WTC11 (cell line): ENCODE measurements around the gene ABCC4. TPM values are rescaled to one million over a fixed set of nuclear protein-coding genes. Genes with fewer than 3 reads are reported as not detected.
A peak's percentile ranks its signal among the peaks of the same experiment; 100 is the strongest.

Experiments
- ATAC-seq: fragments of 200-7000 bp; cut with Tn5 transposase; 2 replicates; pipeline ENCODE4 v1.10.0; 2021; ENCODE audit warnings: mild to moderate bottlenecking, moderate library complexity
- CTCF ChIA-PET: fragments of 300-600 bp; sonication (Branson Sonifier 250); formaldehyde crosslinking; loops from one replicate; lab custom pipeline; 2021; ENCODE audit warnings: antibody characterized with exemption; lab: Charles Lee
- POLR2A ChIA-PET: fragments of 350-600 bp; sonication (Branson Sonifier 250); formaldehyde crosslinking; loops from one replicate; lab custom pipeline; 2021; ENCODE audit warnings: antibody characterized with exemption; lab: Charles Lee
- DNase-seq: peaks from one replicate; pipeline ENCODE4 v3.0.0; 2021; ENCODE audit warnings: low spot score
- H3K27ac Mint-ChIP-seq: 2 replicates; pipeline ENCODE4 v1.8.0; 2021; ENCODE audit warnings: mixed read lengths
- H3K27me3 Mint-ChIP-seq: 2 replicates; pipeline ENCODE4 v1.8.0; 2021; ENCODE audit warnings: low read depth, mild to moderate bottlenecking, moderate library complexity, mixed read lengths
- H3K36me3 Mint-ChIP-seq: 2 replicates; pipeline ENCODE4 v1.8.0; 2021; ENCODE audit warnings: mixed read lengths
- H3K4me1 Mint-ChIP-seq: 2 replicates; pipeline ENCODE4 v1.8.0; 2022; ENCODE audit warnings: mixed read lengths
- H3K4me3 Mint-ChIP-seq: 2 replicates; pipeline ENCODE4 v1.8.0; 2021; ENCODE audit warnings: mild to moderate bottlenecking, moderate library complexity, mixed read lengths
- H3K9me3 Mint-ChIP-seq: 2 replicates; pipeline ENCODE4 v1.8.0; 2021; ENCODE audit warnings: mixed read lengths
- AFF4 ChIP-seq: sonication (generic); formaldehyde crosslinking; IDR thresholded peaks from 2 replicates; pipeline ENCODE4 v1.8.1; 2023; ENCODE audit warnings: mild to moderate bottlenecking, missing genetic modification reagents, borderline replicate concordance
- E2F4 ChIP-seq: sonication (generic); formaldehyde crosslinking; IDR thresholded peaks from 2 replicates; pipeline ENCODE4 v1.8.1; 2022; ENCODE audit warnings: low read depth, mild to moderate bottlenecking, moderate library complexity, missing genetic modification reagents, borderline replicate concordance
- ERG ChIP-seq: fragments of 250-450 bp; sonication (Bioruptor Pico); IDR thresholded peaks from 2 replicates; pipeline ENCODE4 v1.8.0; 2021; ENCODE audit warnings: mild to moderate bottlenecking
- ETV6 ChIP-seq: sonication (generic); formaldehyde crosslinking; IDR thresholded peaks from 2 replicates; pipeline ENCODE4 v1.8.1; 2022; ENCODE audit warnings: mild to moderate bottlenecking, missing genetic modification reagents
- FOXK1 ChIP-seq: sonication (generic); formaldehyde crosslinking; IDR thresholded peaks from 2 replicates; pipeline ENCODE4 v1.8.0; 2022; ENCODE audit warnings: mild to moderate bottlenecking, moderate library complexity, missing genetic modification reagents
- GRHL2 ChIP-seq: fragments of 250-450 bp; sonication (Bioruptor Pico); IDR thresholded peaks from 2 replicates; pipeline ENCODE4 v1.8.0; 2022; ENCODE audit warnings: mild to moderate bottlenecking, moderate library complexity; ENCODE audit not compliant: insufficient replicate concordance, severe bottlenecking
- IRF1 ChIP-seq: sonication (generic); formaldehyde crosslinking; IDR thresholded peaks from 2 replicates; pipeline ENCODE4 v1.8.0; 2023; ENCODE audit warnings: missing genetic modification reagents
- KAT7 ChIP-seq: sonication (generic); formaldehyde crosslinking; IDR thresholded peaks from 2 replicates; pipeline ENCODE4 v1.8.1; 2023; ENCODE audit warnings: missing genetic modification reagents, mild to moderate bottlenecking, borderline replicate concordance
- MXD4 ChIP-seq: fragments of 250-450 bp; sonication (Bioruptor Pico); IDR thresholded peaks from 2 replicates; pipeline ENCODE4 v1.8.0; 2021; ENCODE audit warnings: mild to moderate bottlenecking, moderate library complexity, borderline replicate concordance
- OVOL2 ChIP-seq: fragments of 250-450 bp; sonication (Bioruptor Pico); IDR thresholded peaks from 2 replicates; pipeline ENCODE4 v1.9.0; 2021; ENCODE audit warnings: mild to moderate bottlenecking, borderline replicate concordance
- PREB ChIP-seq: sonication (generic); formaldehyde crosslinking; IDR thresholded peaks from 2 replicates; pipeline ENCODE4 v1.8.1; 2022; ENCODE audit warnings: mild to moderate bottlenecking, missing genetic modification reagents, moderate library complexity, borderline replicate concordance
- SP1 ChIP-seq: sonication (generic); formaldehyde crosslinking; conservative IDR thresholded peaks from 2 replicates; pipeline ENCODE4 v1.8.1; 2022; ENCODE audit warnings: missing genetic modification reagents
- STAT6 ChIP-seq: sonication (generic); formaldehyde crosslinking; conservative IDR thresholded peaks from 2 replicates; pipeline ENCODE4 v1.8.1; 2023; ENCODE audit warnings: mild to moderate bottlenecking, low read depth, missing genetic modification reagents, moderate library complexity
- TEAD4 ChIP-seq: sonication (generic); formaldehyde crosslinking; IDR thresholded peaks from 2 replicates; pipeline ENCODE4 v1.8.0; 2022; ENCODE audit warnings: mild to moderate bottlenecking, missing genetic modification reagents
- ZNF263 ChIP-seq: sonication (generic); formaldehyde crosslinking; IDR thresholded peaks from 2 replicates; pipeline ENCODE4 v1.8.1; 2022; ENCODE audit warnings: low read depth, mild to moderate bottlenecking, moderate library complexity, missing genetic modification reagents
- ZNF281 ChIP-seq: sonication (generic); formaldehyde crosslinking; IDR thresholded peaks from 2 replicates; pipeline ENCODE4 v1.8.0; 2023; ENCODE audit warnings: mild to moderate bottlenecking, missing genetic modification reagents
- ZSCAN18 ChIP-seq: fragments of 250-450 bp; sonication (Bioruptor Pico); IDR thresholded peaks from 2 replicates; pipeline ENCODE4 v2.1.2; 2022; ENCODE audit warnings: mild to moderate bottlenecking, moderate library complexity
- total RNA-seq: library from RNA; stranded (reverse); gene quantifications from 3 replicates; pipeline ENCODE4 v1.2.3, GENCODE V29; 2021

The ABCC4 gene
- total RNA-seq, 1 experiment from 2014 or later: 7.2 TPM

- H3K27me3 Mint-ChIP-seq: no peaks in the 10 kb centered on the region
- H3K9me3 Mint-ChIP-seq: peaks cover 4% of the 10 kb centered on the region; the same call in 1 of the 2 replicates
- DNase-seq: no peak
- H3K4me1 Mint-ChIP-seq: peaks cover 22% of the 10 kb centered on the region
- H3K4me3 Mint-ChIP-seq: no peak overlapping the region
- TF ChIP-seq STAT6 (CRISPR knock-in tag): no peak
- TF ChIP-seq E2F4 (CRISPR knock-in tag): no peak
- TF ChIP-seq GRHL2 (CRISPR knock-in tag): no peak
- no peak for TF ChIP-seq ZNF263
- TF ChIP-seq AFF4 (CRISPR knock-in tag): no peak
- TF ChIP-seq FOXK1 (CRISPR knock-in tag): no peak
- no peak for TF ChIP-seq ERG (CRISPR knock-in tag)
- TF ChIP-seq ZSCAN18 (CRISPR knock-in tag): no peak
- TF ChIP-seq IRF1 (CRISPR knock-in tag): no peak
- H3K36me3 Mint-ChIP-seq: no peaks in the 10 kb centered on the region
- no peak overlapping the region for H3K27ac Mint-ChIP-seq
- CTCF ChIA-PET: no interaction called here
- POLR2A ChIA-PET: no interaction called here
- no peak for ATAC-seq
Measured at GRCh38 chr13:95136638-95137037, 164.6 kb downstream of the ABCC4 start.

GRCh38 chr13:95133498-95133897 lies 167.8 kb downstream of the ABCC4 start:
- POLR2A ChIA-PET: interaction anchor here (0.7 kb wide), 1 partner anchor 307 kb away, joined by 7 read pairs; no protein-coding TSS in a partner anchor
- no peak for DNase-seq
- TF ChIP-seq OVOL2 (CRISPR knock-in tag) (no peak), PREB (CRISPR knock-in tag) (no peak), ZSCAN18 (CRISPR knock-in tag) (no peak), ETV6 (no peak), TEAD4 (CRISPR knock-in tag) (no peak), KAT7 (CRISPR knock-in tag) (no peak), ZNF281 (CRISPR knock-in tag) (no peak), MXD4 (no peak), SP1 (CRISPR knock-in tag) (no peak)

More at GRCh38 chr13:95133498-95133897, 167.8 kb downstream of the ABCC4 start:
- H3K9me3 Mint-ChIP-seq: peaks cover 4% of the 10 kb centered on the region; the same call in 1 of the 2 replicates
- H3K36me3 Mint-ChIP-seq: no peaks in the 10 kb centered on the region
- CTCF ChIA-PET: no interaction called here
- ATAC-seq: peak; percentile 64; the same call in 1 of the 2 replicates
- H3K4me1 Mint-ChIP-seq: peaks cover 31% of the 10 kb centered on the region
- H3K4me3 Mint-ChIP-seq: no peak overlapping the region
- H3K27ac Mint-ChIP-seq: no peak overlapping the region
- no peaks in the 10 kb centered on the region for H3K27me3 Mint-ChIP-seq
